Activated T-cell treated with anti-CD3 and anti-CD28 coated beads for 1 hour (primary cell): Measurements from ENCODE around the gene ARHGAP26.
"Not testable (repeated sequence)": the region's sequence is repeated elsewhere in the genome, so short reads cannot be mapped to it uniquely, and the experiment has no call there.

Experiments used
- DNase-seq: peaks from one replicate; pipeline ENCODE4 v3.0.0-alpha.2; 2020; ENCODE audit warnings: low read depth

Gene ARHGAP26

DNA sequence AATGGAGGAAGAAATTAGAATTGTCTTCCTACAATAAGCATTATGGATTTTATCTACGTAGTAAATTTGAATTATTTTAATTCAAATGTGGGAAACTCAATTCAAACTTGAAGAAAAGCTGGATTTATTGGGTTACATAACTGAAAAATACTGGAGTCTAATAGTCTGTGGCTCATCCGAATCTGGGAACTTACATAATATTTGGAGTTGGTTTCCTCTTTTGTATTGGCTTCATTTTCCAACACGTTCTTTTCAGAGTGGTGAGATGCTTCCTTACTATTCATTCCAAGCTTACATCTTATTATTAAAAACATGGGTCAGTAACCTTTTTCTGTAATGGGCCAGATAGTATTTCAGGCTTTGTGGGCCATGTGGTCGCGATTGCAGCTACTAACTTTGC is 164.8 kb downstream of the ARHGAP26 start:
- no peak for DNase-seq

DNA sequence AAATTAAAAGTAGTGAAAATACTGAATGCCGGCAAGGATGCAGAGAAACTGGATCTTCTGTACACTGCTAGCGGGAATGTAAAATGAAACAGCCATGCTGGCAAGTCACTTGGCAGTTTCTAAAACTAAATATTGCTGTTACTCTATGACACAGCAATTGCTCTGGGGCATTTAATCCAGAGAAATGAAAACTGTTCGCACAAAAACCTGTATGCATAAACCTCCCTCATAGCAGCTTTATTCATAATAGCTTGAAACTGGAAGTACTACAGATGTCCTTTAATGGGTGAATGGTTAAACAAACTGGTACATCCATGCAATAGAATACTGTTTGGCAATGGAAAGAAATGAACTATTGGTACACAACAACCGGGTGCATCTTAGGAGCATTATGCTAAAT is 167.2 kb downstream of the ARHGAP26 start:
- DNase-seq, result no peak

- DNase-seq, result no peak
These were observed 168.2 kb downstream of the ARHGAP26 start for GRCh38 chr5:142938266-142938880.

DNA sequence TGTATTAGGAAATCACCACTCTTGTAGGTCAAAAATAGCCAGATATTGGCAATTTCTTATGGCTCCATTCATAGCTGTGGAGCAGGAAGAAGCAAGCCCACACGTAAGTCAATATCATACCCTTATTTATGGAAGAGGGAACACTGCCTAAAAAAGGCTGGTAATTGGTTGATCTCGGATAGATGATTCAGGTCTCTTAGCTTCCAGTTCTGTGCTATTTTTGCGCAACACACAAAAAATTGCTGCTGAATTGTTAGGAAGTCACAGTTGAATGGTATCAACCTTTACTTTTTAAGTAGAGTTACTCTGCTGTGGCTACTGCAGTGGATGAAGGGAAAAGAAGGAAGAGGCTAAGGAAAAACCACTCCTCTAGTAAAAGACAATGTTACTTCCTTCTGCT is 168.8 kb downstream of the ARHGAP26 start:
- no peak for DNase-seq

GRCh38 chr5:142939884-142940283 is 169.7 kb downstream of the ARHGAP26 start:
- DNase-seq, result no peak

- DNase-seq, result no peak
These were observed 171.1 kb downstream of the ARHGAP26 start for GRCh38 chr5:142941245-142941644.

DNA sequence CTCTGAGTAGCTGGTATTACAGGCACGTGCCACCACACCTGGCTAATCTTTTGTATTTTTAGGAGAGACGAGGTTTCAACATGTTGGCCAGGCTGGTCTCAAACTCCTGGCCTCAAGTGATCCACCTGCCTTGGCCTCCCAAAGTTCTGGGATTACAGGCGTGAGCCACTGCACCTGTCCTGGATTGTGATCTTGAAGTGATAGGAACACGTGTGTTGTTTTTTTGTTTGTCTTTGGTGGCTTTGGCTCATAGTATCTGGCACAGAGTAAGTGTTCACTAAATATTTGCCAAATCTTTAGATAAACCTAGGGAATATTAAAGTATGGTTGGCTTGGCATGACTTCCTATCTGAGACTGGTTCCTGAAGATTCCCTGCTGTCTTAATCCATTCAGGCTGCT is 172.7 kb downstream of the ARHGAP26 start:
- no peak for DNase-seq

DNA sequence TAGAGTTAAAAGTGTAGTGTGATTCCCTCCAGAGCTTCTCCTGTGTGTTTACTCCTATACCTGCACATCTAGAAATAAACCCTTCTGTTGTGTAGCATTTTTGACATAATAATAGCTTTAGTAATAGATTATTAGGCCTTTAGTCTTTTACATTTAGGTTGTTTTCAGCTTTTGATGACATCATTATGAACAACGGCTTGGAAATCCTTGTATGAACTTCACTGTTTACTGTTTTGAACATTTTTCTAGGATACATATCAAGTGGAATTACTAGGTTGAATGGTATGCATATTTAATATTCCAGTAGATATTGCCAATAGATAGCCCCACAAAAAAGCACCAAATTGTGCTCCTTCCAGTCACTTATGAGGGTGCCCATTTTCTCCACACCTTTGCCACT is 174.0 kb downstream of the ARHGAP26 start:
- no peak for DNase-seq

GRCh38 chr5:142945321-142945720 is 175.1 kb downstream of the ARHGAP26 start:
- no peak for DNase-seq

DNA sequence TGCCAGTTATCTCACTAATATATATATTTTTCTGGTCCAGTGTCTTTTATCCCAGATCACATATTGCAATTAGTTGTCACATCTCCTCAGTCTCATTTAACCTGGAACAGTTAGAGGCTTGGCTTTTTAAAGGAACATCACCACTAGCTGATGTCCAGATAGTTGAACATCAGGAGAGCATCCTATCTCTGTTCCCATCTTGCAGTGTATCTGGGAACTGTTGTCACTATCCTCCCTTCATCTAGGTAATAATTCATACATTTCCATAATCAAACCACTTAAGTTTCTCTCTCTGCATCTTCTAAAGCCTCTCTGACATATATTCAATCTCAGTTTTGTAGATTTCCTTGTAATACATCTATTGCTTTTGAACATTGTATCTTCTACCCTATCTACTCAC is 175.7 kb downstream of the ARHGAP26 start:
- no peak for DNase-seq

GRCh38 chr5:142946547-142947426 is 176.6 kb downstream of the ARHGAP26 start:
- no peak for DNase-seq

GRCh38 chr5:142947427-142947709 is 177.2 kb downstream of the ARHGAP26 start:
- no peak for DNase-seq

DNA sequence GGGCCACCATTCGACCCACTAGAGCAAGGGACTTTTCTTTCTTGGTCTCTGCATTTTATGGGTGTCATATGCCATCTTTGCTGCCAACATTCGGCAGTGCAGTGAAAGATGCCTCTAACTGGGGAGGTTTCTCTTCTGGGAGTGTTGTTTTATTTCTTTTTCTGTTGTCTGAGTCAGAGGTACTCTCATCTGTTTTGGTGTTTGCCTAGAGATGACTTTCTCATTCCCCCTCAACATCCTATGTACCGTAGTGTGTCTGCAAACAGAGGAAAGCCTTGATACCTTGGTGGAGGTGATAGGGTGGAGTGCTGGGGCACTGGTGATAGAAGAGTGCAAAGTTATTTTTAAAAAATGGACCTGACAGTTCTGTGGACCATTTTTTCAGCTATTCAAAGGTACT is 182.1 kb downstream of the ARHGAP26 start:
- no peak for DNase-seq

GRCh38 chr5:142952871-142953270 is 182.7 kb downstream of the ARHGAP26 start:
- DNase-seq, result not testable (repeated sequence)

DNA sequence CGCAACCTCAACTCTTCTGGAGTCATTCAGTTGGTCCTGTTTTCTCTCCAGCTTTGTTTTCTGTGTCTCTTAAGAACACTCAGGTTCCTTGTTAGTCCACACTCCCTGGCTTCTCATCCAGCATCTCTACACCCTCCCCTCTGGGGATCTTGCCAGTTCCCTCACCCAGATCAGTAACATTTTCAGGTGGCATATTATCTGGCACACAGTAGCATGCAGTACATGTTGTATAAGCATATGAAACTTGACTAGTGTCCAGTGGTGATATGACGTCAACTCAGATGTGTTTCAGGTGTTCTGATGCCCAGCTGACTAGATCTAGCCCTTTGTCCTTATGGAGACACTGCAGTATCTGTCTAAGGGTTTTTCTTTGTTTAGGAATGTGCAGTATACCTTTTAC is 184.3 kb downstream of the ARHGAP26 start:
- no peak for DNase-seq

DNA sequence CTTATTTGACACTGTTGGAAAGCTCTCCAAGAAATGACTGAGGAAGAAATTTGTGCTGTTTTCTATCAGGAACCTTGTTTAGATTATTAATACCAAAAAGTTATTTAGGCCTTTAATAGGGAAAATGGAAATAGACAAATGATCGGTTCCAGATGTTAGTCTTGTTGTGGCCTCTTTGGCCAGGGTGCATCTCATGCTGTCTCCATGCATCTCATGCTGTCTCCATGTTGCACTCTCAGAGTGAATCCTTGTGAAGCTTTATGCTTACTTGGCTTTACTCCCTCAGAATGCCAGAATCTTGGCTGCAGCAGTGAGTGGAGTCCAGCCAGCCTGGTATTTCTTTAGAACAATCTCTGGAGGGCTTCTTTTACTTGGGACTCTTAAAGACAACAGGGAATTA is 185.5 kb downstream of the ARHGAP26 start:
- DNase-seq, result no peak

- DNase-seq, result no peak
These were observed 187.4 kb downstream of the ARHGAP26 start for GRCh38 chr5:142957528-142957927.

GRCh38 chr5:142958944-142959682 is 188.9 kb downstream of the ARHGAP26 start:
- DNase-seq, result no peak

- no peak for DNase-seq
These were observed 189.8 kb downstream of the ARHGAP26 start for GRCh38 chr5:142959683-142960657.

GRCh38 chr5:142961440-142962173 is 191.4 kb downstream of the ARHGAP26 start:
- DNase-seq, result no peak

DNA sequence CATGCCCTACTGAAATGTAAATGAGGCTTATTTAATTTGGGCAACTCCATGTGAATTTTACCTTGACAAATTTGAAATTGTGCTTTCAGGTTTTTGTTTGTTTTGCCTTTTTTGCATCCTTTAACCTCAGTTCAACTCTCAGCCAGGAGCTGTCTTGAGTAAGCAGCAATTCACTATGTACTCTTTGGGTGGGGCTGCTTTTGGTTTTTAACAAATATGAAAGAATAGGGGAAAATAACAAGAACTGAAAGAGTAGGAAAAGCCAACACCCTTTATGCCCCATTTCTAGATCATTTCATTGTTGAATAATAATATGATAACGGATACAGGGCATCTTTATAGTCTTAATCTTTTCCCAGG is 192.0 kb downstream of the ARHGAP26 start:
- DNase-seq, result no peak
